Motor neuron (in vitro differentiated cells): ENCODE measurements around the gene FGD1. TPM values are rescaled to one million over a fixed set of nuclear protein-coding genes. Genes with fewer than 3 reads are reported as not detected.
"Not testable (repeated sequence)": the region's sequence is repeated elsewhere in the genome, so short reads cannot be mapped to it uniquely, and the experiment has no call there.

Experiments used
- ATAC-seq, 8 experiments: fragments of 200-7000 bp; cut with Tn5 transposase; replicated peaks in 6 of 8; 2 replicates each; pipeline ENCODE4 v1.8.0; 2021; ENCODE audit warnings: mild to moderate bottlenecking in 8 of 8, moderate library complexity in 8 of 8
- H3K27ac ChIP-seq, 2 donors: fragments of 250-450 bp; sonication (Bioruptor Pico); 2 replicates each; pipeline ENCODE4 v1.9.0; 2021; ENCODE audit warnings: antibody characterized with exemption in 2 of 2, mild to moderate bottlenecking in 2 of 2, moderate library complexity in 1 of 2
- H3K4me1 ChIP-seq, 2 donors: fragments of 250-450 bp; sonication (Bioruptor Pico); replicated peaks in 1 of 2; 2 replicates each; pipeline ENCODE4 v1.6.1; 2021; ENCODE audit warnings: antibody characterized with exemption in 2 of 2, mild to moderate bottlenecking in 2 of 2, moderate library complexity in 1 of 2
- H3K4me3 ChIP-seq, 5 donors: fragments of 250-450 bp; sonication (Bioruptor Pico); 2 replicates each; pipeline ENCODE4 v1.9.0; 2021; ENCODE audit warnings: antibody characterized with exemption in 5 of 5, mild to moderate bottlenecking in 5 of 5, moderate library complexity in 4 of 5
- WGBS, 10 experiments: fragments of 450-650 bp; shearing (Covaris generic); methylation state at CpG; one replicate each; pipeline ENCODE4 v1.0.0; 2022; 5-methylcytosine and 5-hydroxymethylcytosine counted together
- in situ Hi-C, 9 experiments: fragments of 400-800 bp; cut with MboI; loops; one replicate each; pipeline ENCODE4 v1.15.0; 2021; ENCODE audit warnings: low sequenced_read_pairs in 9 of 9, low pct_unique_long_range_greater_than_20kb in 2 of 9; ENCODE audit not compliant: unreplicated experiment in 9 of 9
- total RNA-seq, 8 experiments: library from RNA; unstranded; fragments of 300-600 nt; gene quantifications; 2 replicates each; pipeline versions ENCODE4 v1.2.3 to v1.2.4, GENCODE V29; 2022

FGD1 gene
- total RNA-seq: 10 to 100 TPM in 7 of 8 experiments, 1 to 10 TPM in 1; 4.1 to 15.1 (median 11.5) TPM

DNA sequence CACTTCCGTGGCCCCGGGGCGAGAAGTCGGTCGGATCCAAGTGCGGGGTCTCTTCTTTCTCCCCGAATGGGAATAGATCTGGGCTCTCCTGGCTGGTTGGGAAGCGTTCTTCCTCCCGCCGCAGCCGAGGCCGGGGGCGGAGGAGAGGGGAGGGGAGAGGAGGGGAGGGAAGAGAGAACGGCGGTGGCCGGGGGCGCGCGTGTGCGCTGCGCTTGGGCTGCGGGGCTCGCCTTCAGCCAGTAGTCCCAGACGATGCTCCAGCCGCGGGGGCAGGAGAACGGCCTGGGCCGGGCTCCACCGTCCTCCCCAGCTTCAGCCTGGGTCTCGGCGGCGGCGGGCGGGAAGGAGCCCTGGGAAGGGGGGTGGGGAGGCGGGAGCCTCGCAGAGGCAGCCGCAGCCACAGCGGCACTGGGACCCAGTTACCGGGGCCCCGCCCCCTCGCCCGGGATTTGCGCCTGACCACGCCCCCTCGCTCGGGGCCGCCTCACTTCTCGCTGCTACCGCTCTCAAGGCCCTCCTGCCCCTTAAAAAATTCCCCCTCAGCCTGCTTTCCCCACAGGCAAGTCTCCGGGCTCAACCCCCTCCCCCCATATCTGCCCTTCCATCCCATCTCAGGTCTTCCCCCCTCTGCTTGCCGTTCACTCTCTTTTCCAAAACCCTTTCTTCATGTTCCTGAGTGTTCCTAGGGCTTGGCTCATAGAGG, at the start of gene FGD1:
FGD1 (minus strand) TSS at position 421 of the 703 bp plus-strand sequence. CDS start 802 bp downstream, outside the sequence.
- H3K4me1 ChIP-seq: peaks cover 14 to 21% of the 10 kb centered on the region in 2 donors
- WGBS, 10 experiments: no CpG with 5 or more reads among the region's 51 CpGs
- H3K4me3 ChIP-seq: peak within 1 kb of the TSS; percentile 53 to 73 (median 58)
- in situ Hi-C loops: no loop called here
- peak; percentile 26 to 85 (median 78) for ATAC-seq
- peak within 1 kb of the TSS; percentile 74 to 82 for H3K27ac ChIP-seq

DNA sequence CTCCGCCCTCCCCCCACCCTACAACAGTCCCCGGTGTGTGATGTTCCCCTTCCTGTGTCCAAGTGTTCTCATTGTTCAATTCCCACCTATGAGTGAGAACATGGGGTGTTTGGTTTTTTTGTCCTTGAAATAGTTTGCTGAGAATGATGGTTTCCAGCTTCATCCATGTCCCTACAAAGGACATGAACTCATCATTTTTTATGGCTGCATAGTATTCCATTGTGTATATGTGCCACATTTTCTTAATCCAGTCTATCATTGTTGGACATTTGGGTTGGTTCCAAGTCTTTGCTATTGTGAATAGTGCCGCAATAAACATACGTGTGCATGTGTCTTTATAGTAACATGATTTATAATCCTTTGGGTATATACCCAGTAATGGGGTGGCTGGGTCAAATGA, 46.2 kb upstream of the FGD1 start:
- H3K4me3 ChIP-seq, H3K27ac ChIP-seq, H3K4me1 ChIP-seq, ATAC-seq, in situ Hi-C loops: not testable (repeated sequence)
- no CpG with 5 or more reads among the region's 4 CpGs for WGBS, 10 experiments

DNA sequence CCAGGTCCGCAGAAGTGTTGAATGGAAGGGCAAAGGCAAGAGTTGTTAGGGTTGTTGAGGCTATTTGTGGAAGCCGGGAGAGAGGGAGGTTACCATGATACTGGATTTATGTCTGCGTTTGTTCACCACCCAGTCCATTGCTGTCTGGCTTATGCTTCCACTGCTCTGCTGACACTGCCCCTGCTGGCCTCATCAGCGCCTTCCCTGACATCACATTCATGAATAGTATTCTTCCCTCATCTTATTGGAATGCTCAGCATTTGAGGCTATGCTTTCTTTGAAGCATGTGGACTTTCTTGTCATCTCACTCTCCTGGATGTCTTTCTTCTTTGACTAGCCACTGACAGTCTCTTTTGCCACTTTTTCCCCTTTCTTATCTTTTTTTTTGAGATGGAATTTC, 44.3 kb upstream of the FGD1 start:
- H3K4me1 ChIP-seq: no peaks in the 10 kb centered on the region
- in situ Hi-C loops: no loop called here
- ATAC-seq: peak in 6 of 8 experiments; percentile 21 to 99 (median 64)

DNA sequence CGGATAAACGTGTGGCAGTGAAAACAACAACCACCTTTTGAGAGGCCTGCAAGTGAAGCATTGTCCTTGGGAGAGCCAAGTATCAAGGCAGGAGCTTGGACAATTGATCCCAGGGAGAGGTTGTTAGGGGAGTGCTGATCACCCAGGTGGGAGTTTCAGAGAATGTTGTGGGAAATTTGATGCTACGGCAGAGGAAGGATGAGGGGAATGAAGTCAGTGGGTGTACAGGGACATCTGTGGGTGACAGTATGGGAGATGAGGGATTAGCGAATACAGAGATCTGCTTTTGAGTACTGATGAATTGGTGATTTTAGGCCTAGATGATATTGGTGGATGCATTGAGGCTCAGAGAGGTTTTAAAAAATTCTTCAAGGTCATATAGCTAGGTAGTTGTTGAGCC, 38.2 kb upstream of the FGD1 start:
- Histone ChIP-seq H3K4me1 (peaks cover 5 to 9% of the 10 kb centered on the region in 2 donors), H3K4me3 (no peak overlapping the region), H3K27ac (no peak overlapping the region)
- 70 to 100% methylated on average over 1 to 4 of the region's 4 CpGs; no CpG with 5 or more reads in 8 of the 10 experiments for WGBS, 10 experiments
- in situ Hi-C loops: no loop called here
- no peak for ATAC-seq

More for the DNA sequence above, 44.3 kb upstream of the FGD1 start:
- no peak overlapping the region for H3K27ac ChIP-seq
- WGBS, 10 experiments: 46 to 56% methylated on average over 2 to 4 of the region's 4 CpGs; no CpG with 5 or more reads in 8 of the 10 experiments
- H3K4me3 ChIP-seq: no peak overlapping the region

DNA sequence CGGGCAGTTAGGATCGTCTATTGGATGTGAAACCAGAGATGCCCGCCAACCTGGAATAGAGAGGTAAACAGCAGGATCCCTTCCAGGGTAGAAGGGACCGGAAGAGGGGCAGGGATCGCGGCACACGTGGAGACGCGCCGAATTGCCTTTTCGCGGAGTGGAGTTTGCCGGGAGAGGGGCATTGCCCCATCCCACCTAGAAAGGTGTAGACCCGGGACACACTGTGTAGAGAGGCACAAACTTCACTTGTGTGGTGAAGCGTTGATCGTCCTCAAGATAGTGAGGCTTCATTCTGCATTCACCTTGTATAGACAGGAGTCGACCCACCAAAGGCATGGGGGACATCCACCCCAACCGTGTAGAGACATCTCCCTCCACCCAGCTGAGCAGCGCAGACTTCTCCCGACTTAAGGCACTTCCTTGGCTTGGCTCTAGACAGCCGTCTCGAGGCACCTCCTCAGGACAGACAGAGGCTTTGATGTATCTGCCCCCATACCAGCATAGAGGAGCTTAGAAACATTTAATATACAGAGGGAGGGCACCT, 34.4 kb upstream of the FGD1 start:
- Histone ChIP-seq H3K4me3 (peak overlapping the region; percentile 48 to 97 (median 82)), H3K4me1 (peaks cover 7 to 16% of the 10 kb centered on the region in 2 donors), H3K27ac (peak overlapping the region; percentile 75 to 98)
- ATAC-seq: peak; percentile 5 to 61 (median 50)
- in situ Hi-C loops: no loop called here
- 37 to 40% methylated on average over 3 to 7 of the region's 22 CpGs; no CpG with 5 or more reads in 8 of the 10 experiments for WGBS, 10 experiments

DNA sequence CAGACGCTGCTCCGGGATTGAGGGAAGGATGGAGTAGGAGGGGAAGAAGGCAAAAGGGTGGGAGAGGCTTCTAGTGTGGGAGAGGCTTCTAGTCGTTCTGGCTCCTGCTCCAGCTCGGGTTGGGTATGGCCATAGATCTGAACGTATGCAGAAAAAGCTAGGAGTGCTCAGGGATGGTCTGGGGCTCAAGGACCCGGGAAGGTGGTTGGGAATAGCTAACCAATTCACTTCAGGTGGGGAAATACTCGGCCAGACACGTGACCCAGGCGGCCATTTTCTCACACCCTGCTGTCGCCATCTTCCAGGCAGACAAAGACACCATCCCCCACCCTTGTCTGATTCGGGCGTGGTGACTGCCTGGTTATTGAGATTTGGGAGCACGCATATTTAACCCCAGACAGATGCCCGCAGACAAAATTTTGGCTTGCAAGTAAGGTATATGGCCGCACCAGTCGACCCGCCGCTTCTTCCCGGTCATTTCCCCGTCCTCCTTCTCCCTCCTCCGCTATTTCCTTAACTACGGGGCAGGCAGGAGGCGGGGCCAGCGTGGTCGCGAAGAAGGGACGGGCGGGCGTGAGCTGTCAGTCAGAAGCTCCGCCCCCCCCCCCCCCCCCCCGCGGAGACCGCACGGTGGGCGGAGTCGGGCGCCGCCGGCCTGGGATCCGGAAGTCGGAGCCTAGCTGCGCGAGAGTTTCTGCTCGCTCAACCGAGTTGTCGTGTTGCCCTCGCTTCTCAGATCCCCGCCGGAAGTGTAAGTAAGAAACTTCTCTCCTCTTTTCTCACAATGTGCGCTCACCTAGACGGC, 33.7 kb upstream of the FGD1 start, which contains the start of gene GNL3L:
GNL3L (plus strand) TSS at position 668 of the 805 bp plus-strand sequence. CDS start 2,348 bp downstream, outside the sequence.
- WGBS, 10 experiments: 27% methylated on average over 11 of the region's 51 CpGs; no CpG with 5 or more reads in 9 of the 10 experiments
- ATAC-seq: peak; percentile 83 to 92 (median 90)
- H3K27ac ChIP-seq: peak within 1 kb of the TSS; percentile 98 to 99
- peaks cover 7 to 16% of the 10 kb centered on the region in 2 donors for H3K4me1 ChIP-seq
- in situ Hi-C loops: no loop called here
- H3K4me3 ChIP-seq: peak within 1 kb of the TSS; percentile 48 to 97 (median 82)

DNA sequence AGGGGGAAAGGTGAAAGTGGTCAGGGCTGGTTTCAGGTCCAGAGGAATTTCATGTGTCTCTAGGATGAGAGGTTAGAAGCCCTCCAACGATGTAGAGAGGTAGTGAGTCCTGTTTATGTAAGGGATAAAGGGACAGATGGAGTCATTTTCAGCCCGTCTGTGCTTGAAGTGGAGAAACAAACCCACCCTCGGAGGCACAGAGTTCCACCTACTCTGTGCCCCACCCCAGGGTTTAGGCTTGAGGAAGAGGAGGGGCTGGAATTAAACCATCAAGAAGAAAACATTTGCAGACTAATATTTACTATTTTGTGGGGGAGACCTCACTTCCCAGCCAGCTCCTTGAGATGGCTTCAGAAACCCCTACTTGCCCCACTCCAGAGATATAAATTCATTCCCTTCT, 33.1 kb upstream of the FGD1 start:
- in situ Hi-C loops: no loop called here
- peak overlapping the region; percentile 98 to 99 for H3K27ac ChIP-seq
- ATAC-seq: no peak
- WGBS, 10 experiments: 47% methylated on average over 2 of the region's 3 CpGs; no CpG with 5 or more reads in 9 of the 10 experiments
- H3K4me1 ChIP-seq: peaks cover 7 to 16% of the 10 kb centered on the region in 2 donors
- peak overlapping the region; percentile 48 to 97 (median 82) for H3K4me3 ChIP-seq

DNA sequence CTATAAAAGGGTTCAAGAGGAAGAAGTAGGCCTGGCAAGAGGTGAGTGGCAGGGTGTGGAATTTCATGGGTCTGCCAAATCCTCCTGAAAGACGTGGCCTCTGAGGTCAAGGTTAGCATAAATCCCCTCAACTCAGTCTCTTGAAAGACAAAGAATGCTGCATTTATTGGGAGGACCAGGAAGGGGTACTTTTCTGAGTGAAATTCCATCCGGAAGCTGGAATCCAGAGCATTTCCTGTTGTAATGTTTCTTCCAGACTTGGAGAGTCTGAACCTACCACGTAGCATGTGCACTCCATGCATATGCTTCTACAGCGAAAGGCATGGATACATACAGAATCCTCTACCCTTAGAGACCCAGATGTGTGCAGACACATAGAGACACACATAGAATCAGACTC, 13.4 kb upstream of the FGD1 start:
- in situ Hi-C loops: no loop called here
- WGBS, 10 experiments: 0 to 100% (median 40%) methylated on average over 1 to 3 of the region's 4 CpGs; no CpG with 5 or more reads in 5 of the 10 experiments
- no peak overlapping the region for H3K27ac ChIP-seq
- H3K4me3 ChIP-seq: no peak overlapping the region
- ATAC-seq: no peak
- H3K4me1 ChIP-seq: no peaks in the 10 kb centered on the region

DNA sequence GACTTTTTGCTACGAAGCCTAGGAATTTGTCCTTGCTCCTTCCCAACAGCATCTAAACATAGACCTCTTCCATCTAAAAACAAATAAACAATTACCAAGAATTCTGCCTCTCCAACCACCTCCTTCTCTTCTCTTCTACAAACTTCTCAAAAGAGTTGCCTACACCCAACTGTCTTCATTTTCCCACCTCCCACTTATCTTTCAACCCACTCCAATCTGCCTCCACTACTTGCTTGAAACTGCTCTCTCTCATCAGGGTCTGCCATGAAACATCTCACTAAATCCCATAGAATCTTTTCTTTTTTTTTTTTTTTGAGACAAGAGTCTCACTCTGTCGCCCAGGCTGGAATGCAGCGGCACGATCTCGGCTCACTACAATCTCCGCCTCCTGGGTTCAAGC, 902 bp upstream of the FGD1 start:
- no peak for ATAC-seq

DNA sequence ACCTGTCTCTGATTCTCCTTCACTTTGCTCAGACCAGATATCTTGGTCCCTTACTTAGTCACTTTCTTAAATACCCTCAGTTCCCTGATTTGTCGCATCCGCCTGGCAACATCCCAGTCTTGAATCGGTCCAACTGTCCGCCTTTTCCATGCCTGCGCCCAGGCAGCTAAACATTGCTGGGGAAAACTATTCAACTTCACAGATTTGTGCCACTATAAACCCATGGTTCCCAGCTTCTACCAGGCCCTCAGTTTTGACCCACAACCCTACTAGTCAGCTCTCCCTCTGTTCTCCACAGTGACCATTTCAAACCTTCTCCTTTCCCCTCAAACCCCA, 451 bp upstream of the FGD1 start:
- WGBS, 10 experiments: 0 to 100% (median 64%) methylated on average over 2 to 3 of the region's 5 CpGs; no CpG with 5 or more reads in 5 of the 10 experiments
- H3K27ac ChIP-seq: peak overlapping the region in 1 of 2 donors; percentile 74
- peak overlapping the region; percentile 53 to 73 (median 58) for H3K4me3 ChIP-seq
- in situ Hi-C loops: no loop called here
- H3K4me1 ChIP-seq: peaks cover 14 to 21% of the 10 kb centered on the region in 2 donors
- no peak for ATAC-seq

More for the DNA sequence above, 902 bp upstream of the FGD1 start:
- 22 to 100% (median 79%) methylated on average over 2 to 5 of the region's 6 CpGs; no CpG with 5 or more reads in 3 of the 10 experiments for WGBS, 10 experiments
- no peak overlapping the region for H3K4me3 ChIP-seq
- peaks cover 14 to 21% of the 10 kb centered on the region in 2 donors for H3K4me1 ChIP-seq
- in situ Hi-C loops: no loop called here
- H3K27ac ChIP-seq: no peak overlapping the region

DNA sequence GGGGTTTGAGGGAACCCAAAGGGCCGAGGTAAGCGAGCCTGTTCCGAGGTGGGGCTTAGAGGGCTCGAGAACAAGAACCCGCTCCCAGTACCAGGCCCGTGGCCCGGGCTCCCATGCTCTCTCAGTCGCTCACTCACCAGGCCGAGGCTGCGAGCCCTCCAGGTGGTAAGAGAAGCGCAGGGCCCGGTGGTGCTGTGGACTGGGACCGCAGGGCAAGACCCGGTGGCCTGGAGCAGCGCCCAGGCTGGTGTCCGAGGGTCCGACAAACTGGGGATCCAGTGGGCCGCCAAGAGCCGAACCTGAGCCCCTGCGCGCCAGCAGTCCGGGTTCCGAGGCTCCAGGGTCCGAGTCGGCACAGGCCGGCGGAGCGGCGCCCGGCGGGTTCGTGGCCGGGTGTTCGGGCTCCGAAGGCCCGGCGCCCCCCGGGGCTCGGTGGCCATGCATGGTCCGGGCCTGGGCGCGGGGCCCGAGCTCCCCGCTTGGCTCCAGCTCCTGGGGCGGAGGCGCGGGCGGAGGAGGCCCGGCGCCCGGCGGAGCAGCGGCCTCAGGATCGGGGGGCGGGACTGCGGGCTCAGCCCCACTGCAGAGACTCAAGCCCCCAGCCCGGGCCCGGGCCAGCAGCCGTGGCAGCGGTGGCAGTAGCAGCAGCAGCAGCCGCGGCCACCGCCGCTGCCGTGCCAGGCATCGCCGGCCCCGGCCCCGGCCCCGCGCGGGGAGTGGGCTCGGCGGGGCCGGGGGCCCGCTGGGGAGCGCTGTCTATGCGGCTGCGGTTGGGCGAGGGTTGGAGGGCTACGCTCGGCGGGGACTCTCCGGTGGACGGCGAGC, 833 bp downstream of the FGD1 start:
- peak; percentile 27 to 69 (median 58) for ATAC-seq

More for the DNA sequence above, 833 bp downstream of the FGD1 start:
- WGBS, 10 experiments: 0 to 52% methylated on average over 4 to 12 of the region's 86 CpGs; no CpG with 5 or more reads in 8 of the 10 experiments
- Histone ChIP-seq H3K4me3 (peak overlapping the region; percentile 53 to 73 (median 58)), H3K4me1 (peaks cover 14 to 21% of the 10 kb centered on the region in 2 donors), H3K27ac (peak overlapping the region; percentile 74 to 82)
- in situ Hi-C loops: no loop called here
